Measurements from ENCODE around the gene CRY1. TPM values are rescaled to one million over a fixed set of nuclear protein-coding genes. Genes with fewer than 3 reads are reported as not detected.

CRY1 gene
- 10 to 100 TPM in 7 of 8 experiments, 1 to 10 TPM in 1; 7.7 to 30.7 (median 15.6) TPM for total RNA-seq

DNA sequence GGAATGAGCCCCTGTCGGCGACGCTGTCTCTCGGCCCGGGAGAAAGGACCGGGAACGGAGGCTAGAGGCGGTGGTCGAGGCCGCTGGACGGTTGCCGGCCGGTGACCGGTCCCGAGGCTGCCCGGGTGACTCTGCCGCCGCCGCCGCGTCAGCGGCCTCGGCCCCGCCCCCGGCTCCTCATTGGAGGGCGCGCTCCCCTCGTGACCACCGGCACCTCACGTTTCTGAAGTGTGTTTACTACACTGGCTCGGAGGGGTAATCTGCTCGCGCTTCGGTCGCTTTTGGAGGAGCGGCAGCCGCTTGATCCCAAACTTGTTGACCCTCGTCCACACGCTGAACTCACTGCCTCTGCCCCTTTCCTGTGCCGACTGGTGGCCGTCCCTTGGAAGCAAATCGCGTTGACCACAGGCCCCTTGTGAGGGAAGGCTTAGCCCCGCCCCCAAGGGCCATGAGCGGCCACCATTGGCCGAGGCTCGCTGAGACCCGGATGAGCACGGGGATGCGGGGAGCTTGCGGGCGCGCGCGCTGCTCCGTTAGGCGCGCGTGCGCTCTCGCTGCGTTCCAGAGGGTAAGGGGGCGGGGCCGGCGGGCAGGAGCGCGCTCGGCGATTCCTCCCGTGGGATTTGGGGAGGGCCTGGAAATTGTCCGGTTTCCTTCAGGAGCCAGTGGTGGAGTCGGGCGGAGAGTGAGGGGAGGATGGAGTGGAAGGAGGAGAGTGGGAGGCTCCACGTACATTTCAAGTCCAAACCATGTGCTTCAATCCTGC, at the start of gene CRY1:
TSS of gene CRY1 (minus strand) at position 133 of the 766 bp plus-strand sequence. CDS start 588 bp downstream, outside the sequence.
- Histone ChIP-seq H3K4me3 (peak within 1 kb of the TSS; percentile 61 to 98 (median 77)), H3K4me1 (replicated peaks in 1 of 2) (peaks cover 7 to 12% of the 10 kb centered on the region in 2 donors), H3K27ac (peak within 1 kb of the TSS; percentile 90 to 98)
- in situ Hi-C loops (cut with MboI; ENCODE audit: low pct_unique_long_range_greater_than_20kb in 2 of 9, low sequenced_read_pairs in 9 of 9, unreplicated experiment in 9 of 9), result no loop called here
- ATAC-seq (replicated peaks in 6 of 8), result peak; percentile 77 to 93 (median 92)
- 0% methylated on average over 1 to 4 of the region's 74 CpGs; no CpG with 5 or more reads in 6 of the 10 experiments for WGBS, 10 experiments

DNA sequence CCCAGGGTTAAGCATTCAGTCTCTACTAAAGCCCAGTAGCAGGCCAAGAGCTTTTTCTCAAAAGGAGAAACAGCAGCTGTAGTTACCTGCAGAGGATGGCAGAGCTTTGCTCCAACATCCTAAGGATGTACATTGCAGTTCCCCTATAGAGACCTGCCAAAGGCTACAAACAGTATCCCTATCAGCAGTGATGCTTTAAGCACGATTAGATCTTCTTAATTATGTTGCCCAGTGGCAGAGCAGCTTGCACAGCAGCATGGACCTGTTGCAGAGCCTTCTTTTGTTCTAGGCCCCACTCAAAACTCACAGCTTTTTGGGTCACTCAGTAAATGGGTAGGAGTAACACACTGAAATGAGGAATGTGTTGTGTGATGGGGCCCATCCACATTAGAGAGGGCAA, 46.4 kb upstream of the CRY1 start:
- in situ Hi-C loops (cut with MboI; ENCODE audit: low pct_unique_long_range_greater_than_20kb in 2 of 9, low sequenced_read_pairs in 9 of 9, unreplicated experiment in 9 of 9), result loop anchor here (10.0 to 25.0 kb wide), 6 partner anchors 173 to 748 kb away; a partner anchor contains a TSS
- WGBS, 10 experiments, result 17 to 86% methylated on average over 1 of the region's 1 CpG; no CpG with 5 or more reads in 8 of the 10 experiments
- ATAC-seq (replicated peaks in 6 of 8), result no peak

DNA sequence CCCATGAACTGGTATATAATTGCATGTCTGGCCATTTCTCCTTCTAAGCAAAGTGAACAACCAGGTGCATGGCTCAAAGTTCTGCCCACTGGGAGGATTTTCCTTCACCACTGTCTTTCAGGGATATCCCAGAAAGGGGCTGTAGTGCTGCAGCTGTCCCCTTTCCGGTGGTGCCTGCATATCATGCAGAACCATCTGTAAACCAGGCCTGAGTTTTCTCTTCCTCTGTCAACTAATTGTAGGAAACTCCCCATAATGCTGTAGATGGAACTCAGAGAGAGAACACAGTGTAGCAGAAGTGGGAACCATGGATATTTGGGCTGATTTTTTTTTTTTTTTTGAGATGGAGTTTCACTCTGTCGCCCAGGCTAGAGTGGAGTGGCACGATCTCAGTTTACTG, 45.6 kb upstream of the CRY1 start:
- no peak overlapping the region for H3K4me3 ChIP-seq
- no peak overlapping the region for H3K27ac ChIP-seq
- 22 to 100% (median 90%) methylated on average over 1 to 2 of the region's 3 CpGs; no CpG with 5 or more reads in 5 of the 10 experiments for WGBS, 10 experiments
- no peaks in the 10 kb centered on the region for H3K4me1 ChIP-seq (replicated peaks in 1 of 2)
- in situ Hi-C loops (cut with MboI; ENCODE audit: low pct_unique_long_range_greater_than_20kb in 2 of 9, low sequenced_read_pairs in 9 of 9, unreplicated experiment in 9 of 9), result loop anchor here (10.0 to 25.0 kb wide), 6 partner anchors 173 to 748 kb away; a partner anchor contains a TSS
- no peak for ATAC-seq (replicated peaks in 6 of 8)

More for the DNA sequence above, 46.4 kb upstream of the CRY1 start:
- Histone ChIP-seq H3K27ac (no peak overlapping the region), H3K4me3 (no peak overlapping the region), H3K4me1 (replicated peaks in 1 of 2) (no peaks in the 10 kb centered on the region)

DNA sequence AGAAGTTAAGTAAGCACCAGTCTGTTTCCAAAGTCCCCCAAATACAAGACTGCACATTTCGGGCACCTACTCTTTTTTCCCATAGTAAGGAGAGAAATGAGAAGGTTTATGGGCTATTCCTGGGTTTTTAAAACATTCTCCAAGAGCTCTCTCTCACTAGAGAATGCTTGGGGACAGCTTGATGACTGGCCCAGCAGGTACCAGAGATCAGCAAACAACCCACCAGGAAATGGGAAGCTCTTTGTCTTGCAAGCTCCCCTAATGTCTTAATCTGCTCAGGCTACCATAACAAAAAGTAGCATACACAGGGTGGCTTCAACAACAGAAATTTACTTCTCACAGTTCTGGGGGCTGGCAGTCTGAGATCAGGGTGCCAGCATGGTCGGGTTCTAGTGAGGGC, 41.8 kb upstream of the CRY1 start:
- 29 to 83% (median 67%) methylated on average over 1 of the region's 2 CpGs; no CpG with 5 or more reads in 7 of the 10 experiments for WGBS, 10 experiments
- Histone ChIP-seq H3K4me1 (replicated peaks in 1 of 2) (peaks cover 4 to 19% of the 10 kb centered on the region in 2 donors), H3K4me3 (no peak overlapping the region), H3K27ac (no peak overlapping the region)
- in situ Hi-C loops (cut with MboI; ENCODE audit: low pct_unique_long_range_greater_than_20kb in 2 of 9, low sequenced_read_pairs in 9 of 9, unreplicated experiment in 9 of 9), result loop anchor here (10.0 to 25.0 kb wide), 6 partner anchors 177 to 752 kb away; a partner anchor contains a TSS
- no peak for ATAC-seq (replicated peaks in 6 of 8)

DNA sequence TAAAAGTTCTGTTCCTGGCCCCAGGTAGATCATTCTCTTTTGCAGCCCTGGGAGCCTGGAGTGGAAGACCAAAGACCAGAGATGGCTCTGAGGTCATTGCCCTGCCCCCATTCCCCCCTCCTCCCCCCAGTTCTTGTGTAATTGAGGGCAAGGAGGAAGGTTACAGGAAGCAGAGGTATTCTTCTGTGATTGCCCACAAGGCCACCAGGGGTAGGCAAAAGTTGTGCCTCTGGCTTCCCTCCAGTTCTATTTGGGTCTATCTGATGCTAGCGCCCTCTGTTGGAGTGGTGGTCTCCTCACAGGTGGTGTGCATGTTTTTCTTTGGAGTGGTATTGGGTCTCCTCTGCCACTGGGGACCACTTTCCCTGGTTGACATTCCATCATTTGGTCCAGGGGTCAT, 41.2 kb upstream of the CRY1 start:
- H3K27ac ChIP-seq, result no peak overlapping the region
- in situ Hi-C loops (cut with MboI; ENCODE audit: low pct_unique_long_range_greater_than_20kb in 2 of 9, low sequenced_read_pairs in 9 of 9, unreplicated experiment in 9 of 9), result loop anchor here (10.0 to 25.0 kb wide), 6 partner anchors 178 to 753 kb away; a partner anchor contains a TSS
- no peak overlapping the region for H3K4me3 ChIP-seq
- no peak for ATAC-seq (replicated peaks in 6 of 8)
- H3K4me1 ChIP-seq (replicated peaks in 1 of 2), result peaks cover 4 to 22% of the 10 kb centered on the region in 2 donors
- WGBS, 10 experiments, result 80% methylated on average over 1 of the region's 1 CpG; no CpG with 5 or more reads in 8 of the 10 experiments

DNA sequence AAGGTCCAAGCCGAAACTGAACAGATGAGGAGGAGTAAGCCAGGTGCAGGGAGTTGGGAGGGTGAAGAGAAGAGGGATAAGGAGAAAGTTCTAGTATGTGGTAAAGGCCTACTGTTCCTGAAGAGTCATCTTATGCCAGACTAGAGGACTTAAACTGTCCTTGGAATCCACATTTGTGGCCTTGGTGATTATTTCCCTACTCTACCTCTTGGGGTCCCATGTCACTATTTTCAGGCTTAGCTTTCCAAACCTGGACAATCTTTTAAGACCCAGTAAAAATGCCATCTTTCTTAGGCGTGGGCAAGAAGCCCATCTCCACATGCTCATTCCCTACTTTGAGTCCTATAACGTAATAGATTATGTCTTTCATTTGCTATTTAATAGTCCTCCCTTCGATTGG, 40.1 kb upstream of the CRY1 start:
- Histone ChIP-seq H3K4me1 (replicated peaks in 1 of 2) (peaks cover 4 to 29% of the 10 kb centered on the region in 2 donors), H3K27ac (no peak overlapping the region), H3K4me3 (no peak overlapping the region)
- WGBS, 10 experiments, result 33 to 94% (median 70%) methylated on average over 2 to 4 of the region's 4 CpGs; no CpG with 5 or more reads in 3 of the 10 experiments
- in situ Hi-C loops (cut with MboI; ENCODE audit: low pct_unique_long_range_greater_than_20kb in 2 of 9, low sequenced_read_pairs in 9 of 9, unreplicated experiment in 9 of 9), result loop anchor here (10.0 to 25.0 kb wide), 6 partner anchors 179 to 754 kb away; a partner anchor contains a TSS
- ATAC-seq (replicated peaks in 6 of 8), result no peak

DNA sequence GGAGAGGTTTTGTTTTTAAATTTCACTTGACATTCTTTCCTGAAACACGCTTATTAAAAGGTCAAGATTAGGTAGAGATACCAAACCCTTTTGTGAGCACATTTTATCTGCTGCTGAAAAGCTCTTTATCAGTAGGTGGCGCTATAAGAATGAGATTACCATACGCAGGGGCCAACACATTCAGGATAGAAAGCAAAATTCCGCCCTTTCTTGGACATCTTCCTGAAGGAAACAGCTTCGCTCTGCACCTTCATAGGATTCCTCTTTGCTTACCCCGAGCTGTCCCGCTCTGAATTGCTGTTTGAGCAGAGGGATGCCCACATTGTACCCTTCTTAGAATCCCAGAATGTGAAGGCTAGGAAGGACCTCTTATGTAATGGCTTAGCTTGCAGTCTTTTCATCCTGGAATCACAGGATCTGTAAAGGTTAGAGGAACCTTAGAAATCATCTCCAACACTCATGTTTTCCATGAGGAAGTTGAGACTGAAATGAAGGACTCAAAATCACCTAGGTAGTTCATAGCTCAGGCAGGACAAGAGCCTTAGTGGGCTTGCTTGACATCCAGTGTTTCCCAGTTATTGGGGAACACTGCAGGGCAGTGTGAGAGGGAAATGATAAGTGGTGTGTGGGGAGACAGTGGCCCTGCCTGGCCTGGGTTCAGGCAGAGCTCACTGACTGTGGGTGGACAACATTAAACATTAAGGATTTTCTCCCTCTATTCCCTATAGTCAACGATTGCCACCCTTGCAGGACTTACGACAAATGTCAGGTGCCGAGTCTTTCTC, 38.7 kb upstream of the CRY1 start:
- WGBS, 10 experiments, result 0 to 40% (median 10%) methylated on average over 4 to 9 of the region's 10 CpGs; no CpG with 5 or more reads in 2 of the 10 experiments
- peaks cover 13 to 40% of the 10 kb centered on the region in 2 donors for H3K4me1 ChIP-seq (replicated peaks in 1 of 2)
- ATAC-seq (replicated peaks in 6 of 8), result peak; percentile 67 to 84 (median 76)
- in situ Hi-C loops (cut with MboI; ENCODE audit: low pct_unique_long_range_greater_than_20kb in 2 of 9, low sequenced_read_pairs in 9 of 9, unreplicated experiment in 9 of 9), result loop anchor here (10.0 to 25.0 kb wide), 6 partner anchors 180 to 755 kb away; a partner anchor contains a TSS
- H3K27ac ChIP-seq, result no peak overlapping the region
- H3K4me3 ChIP-seq, result no peak overlapping the region

DNA sequence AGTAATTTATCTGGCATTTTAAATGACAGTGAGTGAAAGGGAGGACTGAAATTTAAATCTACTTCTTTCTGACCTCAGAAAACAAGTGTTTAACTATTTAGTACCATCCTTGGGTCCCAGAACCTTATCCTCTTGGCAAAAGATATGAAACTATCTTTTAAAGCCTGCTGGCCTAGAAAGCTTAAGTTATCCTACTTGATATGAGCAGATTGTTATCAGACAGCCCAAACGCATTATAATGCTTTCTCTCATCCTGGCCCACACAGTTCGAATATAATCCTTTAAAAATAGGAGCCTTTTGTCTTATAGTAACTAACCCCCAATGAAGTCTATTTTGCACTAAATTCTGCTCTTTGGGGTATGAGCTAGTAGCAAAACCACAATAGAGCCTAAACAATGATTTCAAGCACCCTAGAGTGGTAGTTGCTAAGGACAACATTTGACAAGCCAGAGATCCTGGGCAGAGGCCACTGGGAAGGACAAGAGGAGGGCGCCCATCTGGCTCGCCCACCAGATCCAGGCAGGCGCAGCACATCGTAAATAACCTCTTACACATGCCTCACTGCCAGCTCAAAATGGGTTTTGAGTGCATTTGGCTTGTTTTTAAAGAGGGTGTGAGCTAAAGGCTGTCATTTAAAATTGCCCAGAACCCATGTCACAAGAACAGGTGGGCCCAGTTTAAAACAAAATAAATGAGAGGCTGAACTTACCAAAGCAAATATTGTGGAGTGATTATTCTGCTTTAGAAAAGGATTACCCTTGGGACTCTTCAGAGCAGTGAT, 37.7 kb upstream of the CRY1 start:
- peak in 5 of 8 experiments; percentile 52 to 68 (median 62) for ATAC-seq (replicated peaks in 6 of 8)
- H3K4me1 ChIP-seq (replicated peaks in 1 of 2), result peaks cover 14 to 48% of the 10 kb centered on the region in 2 donors
- in situ Hi-C loops (cut with MboI; ENCODE audit: low pct_unique_long_range_greater_than_20kb in 2 of 9, low sequenced_read_pairs in 9 of 9, unreplicated experiment in 9 of 9), result loop anchor here (10.0 to 25.0 kb wide), 6 partner anchors 181 to 756 kb away; a partner anchor contains a TSS
- 0 to 56% (median 27%) methylated on average over 1 to 6 of the region's 6 CpGs; no CpG with 5 or more reads in 2 of the 10 experiments for WGBS, 10 experiments
- no peak overlapping the region for H3K27ac ChIP-seq
- H3K4me3 ChIP-seq, result no peak overlapping the region

DNA sequence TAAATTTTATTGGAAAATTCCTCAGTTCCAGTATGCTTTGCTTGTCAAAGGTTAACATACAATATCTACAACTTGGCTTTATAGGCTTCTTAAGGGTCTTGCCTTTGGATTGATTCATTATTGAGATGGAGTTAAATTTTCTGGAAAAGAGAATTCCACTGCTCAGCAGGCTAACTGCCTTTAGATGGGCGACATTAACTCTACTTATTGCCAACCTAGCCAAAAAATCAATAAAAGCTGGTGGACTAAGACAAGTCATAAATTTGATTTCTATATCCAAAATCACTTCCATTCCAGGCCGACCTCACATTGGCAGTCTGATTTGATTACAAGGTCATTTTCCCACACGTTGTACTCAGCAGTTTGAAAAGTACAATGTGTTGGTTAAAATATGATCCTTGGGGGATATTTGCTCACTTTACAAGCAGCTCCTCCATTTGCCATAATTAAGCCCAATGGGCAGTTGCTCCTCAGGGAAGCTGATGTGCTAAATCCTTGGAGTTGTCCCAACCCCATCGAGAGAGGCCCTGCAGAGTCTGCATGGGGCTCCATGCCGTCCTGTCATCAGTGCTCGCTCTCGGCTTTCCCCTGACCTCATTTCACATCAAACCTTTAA, 36.1 kb upstream of the CRY1 start:
- in situ Hi-C loops (cut with MboI; ENCODE audit: low pct_unique_long_range_greater_than_20kb in 2 of 9, low sequenced_read_pairs in 9 of 9, unreplicated experiment in 9 of 9), result loop anchor here in 7 of 9 experiments (5.0 to 25.0 kb wide), 5 partner anchors 183 to 758 kb away; a partner anchor contains a TSS
- no peak for ATAC-seq (replicated peaks in 6 of 8)
- peaks cover 14 to 50% of the 10 kb centered on the region in 2 donors for H3K4me1 ChIP-seq (replicated peaks in 1 of 2)
- H3K27ac ChIP-seq, result no peak overlapping the region
- H3K4me3 ChIP-seq, result no peak overlapping the region
- WGBS, 10 experiments, result 24 to 89% (median 63%) methylated on average over 2 to 6 of the region's 7 CpGs; no CpG with 5 or more reads in 2 of the 10 experiments

DNA sequence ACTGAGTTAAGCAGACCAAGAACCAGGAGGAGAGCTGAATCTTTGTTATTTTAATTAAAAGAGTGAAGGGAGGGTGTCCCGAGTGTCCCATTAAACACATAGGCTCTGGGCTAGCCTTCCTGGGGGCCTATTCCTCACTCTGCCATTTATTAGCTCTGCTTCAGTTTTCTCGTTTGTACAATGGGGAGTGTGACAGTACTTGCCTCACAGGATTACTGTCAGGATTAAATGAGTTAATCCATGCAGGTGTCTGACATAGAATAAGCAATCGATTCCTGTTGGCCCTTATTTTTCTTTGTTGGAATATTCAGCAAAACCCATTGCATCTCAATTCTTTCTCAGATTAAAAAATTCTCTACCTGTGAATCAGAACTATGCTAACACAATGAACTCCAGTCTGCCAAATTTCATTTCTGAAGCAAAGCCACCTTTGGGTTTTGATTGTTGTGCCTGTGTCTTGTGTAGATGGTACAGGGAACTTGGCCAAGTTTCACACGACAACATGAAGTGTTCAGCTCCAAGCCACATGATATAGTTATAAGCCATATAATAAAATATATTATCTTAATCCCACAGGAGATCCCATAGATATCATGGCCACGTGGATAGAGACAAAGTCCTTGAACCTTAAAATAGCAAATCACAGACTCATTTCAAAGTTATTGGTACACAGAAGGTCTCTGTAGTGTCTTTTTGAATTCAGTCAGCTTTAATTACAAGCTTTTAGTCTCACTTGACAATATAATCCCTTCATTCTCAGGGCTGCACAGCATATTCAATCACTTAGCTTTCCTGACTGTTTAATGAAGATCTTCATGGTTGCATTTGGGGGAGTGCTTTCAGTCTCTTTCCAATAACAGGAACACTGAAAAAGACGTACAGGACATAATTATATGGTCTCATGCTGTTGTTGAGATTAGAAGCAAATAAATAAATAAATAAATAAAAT, 34.4 kb upstream of the CRY1 start:
- Histone ChIP-seq H3K4me1 (replicated peaks in 1 of 2) (peaks cover 14 to 51% of the 10 kb centered on the region in 2 donors), H3K4me3 (no peak overlapping the region), H3K27ac (no peak overlapping the region)
- in situ Hi-C loops (cut with MboI; ENCODE audit: low pct_unique_long_range_greater_than_20kb in 2 of 9, low sequenced_read_pairs in 9 of 9, unreplicated experiment in 9 of 9), result loop anchor here in 7 of 9 experiments (5.0 to 25.0 kb wide), 5 partner anchors 185 to 760 kb away; a partner anchor contains a TSS
- WGBS, 10 experiments, result 30 to 92% (median 57%) methylated on average over 1 to 6 of the region's 6 CpGs
- ATAC-seq (replicated peaks in 6 of 8), result peak in 1 of 8 experiments; percentile 21
